Fibroblast of mammary gland (primary cell): ENCODE measurements around the gene PLXNA4.

Source experiments
- DNase-seq: peaks from one replicate; pipeline ENCODE4 v3.0.0-alpha.2; 2010; ENCODE audit warnings: low read depth
- H3K4me3 ChIP-seq: 2 replicates; pipeline ENCODE4 v1.5.1; 2011; ENCODE audit warnings: low read depth, mild to moderate bottlenecking, low read length, moderate library complexity; ENCODE audit not compliant: control insufficient read depth
- CTCF ChIP-seq: conservative IDR thresholded peaks from 2 replicates; pipeline ENCODE4 v1.5.1; 2011; ENCODE audit warnings: low read depth, low read length, inconsistent platforms; ENCODE audit not compliant: control insufficient read depth, insufficient read depth

The PLXNA4 gene

GRCh38 chr7:132125096-132125495 lies 451.2 kb downstream of the PLXNA4 start:
- TF ChIP-seq CTCF: no peak
- no peak overlapping the region for H3K4me3 ChIP-seq
- no peak for DNase-seq

- TF ChIP-seq CTCF: no peak
- H3K4me3 ChIP-seq: no peak overlapping the region
- DNase-seq: no peak
Observed at GRCh38 chr7:132124575-132124974, 451.7 kb downstream of the PLXNA4 start.

- no peak overlapping the region for H3K4me3 ChIP-seq
- DNase-seq: no peak
- TF ChIP-seq CTCF: no peak
Observed at GRCh38 chr7:132123773-132124172, 452.5 kb downstream of the PLXNA4 start.

GRCh38 chr7:132122901-132123300 lies 453.4 kb downstream of the PLXNA4 start:
- DNase-seq: no peak

GRCh38 chr7:132121987-132122386 lies 454.3 kb downstream of the PLXNA4 start:
- no peak for DNase-seq
- no peak overlapping the region for H3K4me3 ChIP-seq
- no peak for TF ChIP-seq CTCF

More at GRCh38 chr7:132122901-132123300, 453.4 kb downstream of the PLXNA4 start:
- H3K4me3 ChIP-seq: no peak overlapping the region
- no peak for TF ChIP-seq CTCF

GRCh38 chr7:132118641-132119040 lies 457.6 kb downstream of the PLXNA4 start:
- no peak for DNase-seq
- H3K4me3 ChIP-seq: no peak overlapping the region
- TF ChIP-seq CTCF: no peak

GRCh38 chr7:132117636-132118035 lies 458.6 kb downstream of the PLXNA4 start:
- TF ChIP-seq CTCF: no peak
- H3K4me3 ChIP-seq: no peak overlapping the region
- DNase-seq: no peak
